SK-N-MC (cell line): ENCODE results near the gene NEU2.

Experiments used
- EZH2 ChIP-seq: fragments of 200-600 bp; sonication (generic); IDR thresholded peaks from one replicate; pipeline ENCODE4 v1.6.1; 2017; ENCODE audit warnings: antibody characterized with exemption
- FOXP2 ChIP-seq: optimal IDR thresholded peaks from 2 replicates; pipeline ENCODE3; 2011; ENCODE audit warnings: mild to moderate bottlenecking, moderate library complexity; ENCODE audit not compliant: insufficient read depth; ENCODE audit errors: extremely low read length, control extremely low read depth
- POLR2AphosphoS5 ChIP-seq: IDR thresholded peaks from 2 replicates; pipeline ENCODE4 v1.6.1; 2012; ENCODE audit warnings: mild to moderate bottlenecking, low read depth, low read length, borderline replicate concordance

DNA sequence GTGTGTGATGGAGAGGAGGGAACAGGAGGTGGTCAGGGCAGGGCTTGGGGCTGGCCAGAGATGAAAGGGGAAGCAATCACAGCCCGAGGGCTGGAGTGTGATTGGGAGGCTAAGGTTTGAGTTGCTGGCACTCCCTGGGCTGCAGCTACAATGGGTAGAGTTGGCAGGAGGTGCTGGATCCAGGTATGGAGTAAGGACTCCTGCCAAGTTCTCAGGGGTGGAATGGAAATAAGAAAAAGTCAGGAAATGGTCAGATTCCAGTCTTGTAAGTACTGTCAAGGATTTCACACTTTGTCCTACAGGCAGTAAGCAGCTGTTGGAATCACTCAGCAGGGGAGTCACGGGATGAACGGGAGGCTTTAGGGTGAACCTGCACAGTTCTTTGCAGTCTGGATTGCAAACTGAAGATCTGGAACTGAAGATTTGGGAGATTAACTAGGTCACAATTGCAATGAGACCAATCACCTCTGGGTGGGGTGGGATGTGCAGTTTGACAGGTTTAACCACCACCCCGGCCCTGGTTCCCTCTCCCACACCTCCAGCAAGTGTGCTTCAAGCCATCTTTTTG, 16.8 kb downstream of the NEU2 start:
- no peak for TF ChIP-seq POLR2AphosphoS5
- TF ChIP-seq EZH2, result no peak
- no peak for TF ChIP-seq FOXP2
